Hematopoietic multipotent progenitor cell treated with erythropoietin and hydrocortisone succinate and interleukin-3 and kit ligand, for 6 days (in vitro differentiated cells): ENCODE data around the gene FCRL1.
A peak's percentile ranks its signal among the peaks of the same experiment; 100 is the strongest.

ENCODE experiments used
- DNase-seq: peaks from one replicate; pipeline ENCODE4 v3.0.0-alpha.2; 2015

Gene FCRL1

DNA sequence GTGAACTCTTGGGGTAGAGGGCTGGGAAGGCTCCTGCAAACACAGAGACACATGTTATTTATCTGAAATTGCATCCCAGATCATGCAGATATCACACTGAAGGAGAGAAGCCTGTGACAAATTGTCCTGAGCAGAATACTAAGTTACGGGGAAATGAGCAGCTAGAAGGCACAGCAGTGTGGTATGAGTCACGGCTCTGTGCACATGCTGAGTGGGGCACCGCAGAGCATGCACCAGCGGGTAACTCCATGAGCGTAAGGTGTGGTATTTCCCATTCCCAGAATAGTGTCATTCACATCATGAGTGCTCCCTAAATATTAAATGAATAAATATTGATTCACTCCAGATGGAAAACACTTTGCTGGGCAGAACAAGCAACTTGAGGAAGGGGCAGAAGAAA, 21.7 kb downstream of the FCRL1 start:
- DNase-seq, result no peak

DNA sequence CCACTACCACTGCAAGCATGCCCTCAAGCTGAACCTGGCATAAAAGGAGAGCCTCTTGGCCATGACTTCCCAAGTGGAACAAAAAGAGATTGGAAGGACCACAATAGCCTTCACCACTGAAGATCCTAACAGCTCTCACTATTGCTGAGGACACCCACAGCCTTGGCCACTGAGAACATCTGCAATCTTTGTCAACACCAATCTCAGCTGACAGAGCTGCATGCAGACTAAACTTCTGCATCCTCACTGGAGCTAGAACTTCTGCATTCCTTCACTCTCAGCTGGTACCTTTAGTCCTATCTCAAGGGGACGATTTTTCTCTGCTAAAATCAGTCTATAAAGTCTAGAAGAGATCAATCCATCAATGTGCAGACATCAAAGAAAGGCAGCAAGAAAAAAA, 34.7 kb downstream of the FCRL1 start:
- peak; percentile 9 for DNase-seq

DNA sequence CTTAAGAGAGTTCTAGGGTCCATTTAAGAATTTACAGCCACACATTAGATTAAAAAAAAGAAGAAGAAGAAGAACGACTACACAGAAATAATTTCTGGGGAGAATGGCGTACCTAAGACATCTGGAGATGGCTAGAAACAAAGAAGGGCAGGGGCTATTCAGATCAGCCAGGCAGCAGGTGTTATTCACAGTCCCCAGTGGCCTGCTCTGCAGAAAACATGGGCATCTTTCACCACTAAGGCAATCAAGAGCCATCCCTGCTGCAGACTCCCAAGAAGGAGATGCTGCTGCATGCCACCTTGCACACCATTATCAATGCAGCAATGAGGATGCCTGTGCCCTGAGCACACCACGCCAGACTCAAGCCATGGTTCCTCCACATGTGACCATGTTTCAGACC, 35.1 kb downstream of the FCRL1 start:
- DNase-seq, result no peak

DNA sequence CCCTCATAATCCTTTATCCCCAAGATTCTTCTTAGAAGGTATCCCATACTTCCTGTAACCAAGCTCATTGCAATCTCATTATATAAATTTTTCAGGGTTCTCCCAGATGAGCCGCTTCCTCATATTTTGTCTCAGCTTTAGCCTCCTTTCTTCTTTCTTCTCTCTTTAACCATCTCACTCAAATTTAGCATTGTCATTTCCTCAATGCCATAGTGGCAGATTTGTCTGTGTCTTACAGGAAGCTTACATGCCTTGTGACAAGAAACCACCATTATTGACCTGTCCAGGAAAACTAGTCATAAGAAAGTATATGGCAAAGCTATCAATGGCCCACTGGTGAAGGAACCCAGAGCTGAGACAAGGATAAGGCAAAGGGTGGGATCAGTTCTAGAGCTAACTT, 37.0 kb downstream of the FCRL1 start:
- peak; percentile 45 for DNase-seq

DNA sequence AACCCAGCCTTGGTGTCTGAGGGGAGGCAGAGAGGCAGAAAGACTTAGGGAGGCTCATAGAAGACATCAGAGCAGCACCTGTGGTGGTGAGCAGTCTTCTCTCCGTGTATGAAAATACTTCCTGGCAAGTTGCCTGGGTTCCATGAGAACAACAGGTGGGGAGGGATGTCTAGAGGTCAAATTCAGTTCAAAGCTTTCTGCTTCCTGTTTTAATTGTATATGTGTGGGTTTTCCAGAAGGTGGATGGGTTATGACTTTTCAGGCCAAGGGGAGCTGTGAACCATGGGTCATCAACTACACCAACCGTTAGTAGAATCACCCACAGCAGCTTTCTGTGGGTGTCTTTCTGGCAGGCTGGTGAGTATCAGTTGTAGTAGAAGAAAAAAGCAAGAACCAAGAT, 38.9 kb downstream of the FCRL1 start:
- no peak for DNase-seq

DNA sequence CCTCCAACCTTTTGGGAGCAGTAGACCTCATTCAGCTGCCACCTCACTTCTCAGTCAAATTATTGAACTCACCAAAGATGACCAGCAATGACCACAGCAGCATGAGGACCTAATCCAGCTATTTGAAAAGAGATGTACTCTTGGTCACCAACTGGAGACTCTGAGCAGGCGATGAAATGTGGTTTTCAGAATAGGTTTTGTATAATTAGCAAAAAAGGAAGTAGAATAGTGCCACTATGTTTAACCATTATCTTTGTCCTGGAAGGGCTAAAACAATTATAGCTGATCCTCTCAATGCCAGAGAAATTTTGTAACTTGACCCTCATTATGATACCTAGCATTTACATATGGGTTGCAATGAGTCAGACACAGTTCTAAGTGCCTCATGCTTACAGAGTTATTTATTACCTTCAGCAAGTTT, 42.9 kb downstream of the FCRL1 start, which contains the start of gene FCRL2:
FCRL2 (minus strand) TSS at position 162 of the 421 bp plus-strand sequence; CDS start at position 103, 59 bp downstream.
- DNase-seq, result peak; percentile 13

DNA sequence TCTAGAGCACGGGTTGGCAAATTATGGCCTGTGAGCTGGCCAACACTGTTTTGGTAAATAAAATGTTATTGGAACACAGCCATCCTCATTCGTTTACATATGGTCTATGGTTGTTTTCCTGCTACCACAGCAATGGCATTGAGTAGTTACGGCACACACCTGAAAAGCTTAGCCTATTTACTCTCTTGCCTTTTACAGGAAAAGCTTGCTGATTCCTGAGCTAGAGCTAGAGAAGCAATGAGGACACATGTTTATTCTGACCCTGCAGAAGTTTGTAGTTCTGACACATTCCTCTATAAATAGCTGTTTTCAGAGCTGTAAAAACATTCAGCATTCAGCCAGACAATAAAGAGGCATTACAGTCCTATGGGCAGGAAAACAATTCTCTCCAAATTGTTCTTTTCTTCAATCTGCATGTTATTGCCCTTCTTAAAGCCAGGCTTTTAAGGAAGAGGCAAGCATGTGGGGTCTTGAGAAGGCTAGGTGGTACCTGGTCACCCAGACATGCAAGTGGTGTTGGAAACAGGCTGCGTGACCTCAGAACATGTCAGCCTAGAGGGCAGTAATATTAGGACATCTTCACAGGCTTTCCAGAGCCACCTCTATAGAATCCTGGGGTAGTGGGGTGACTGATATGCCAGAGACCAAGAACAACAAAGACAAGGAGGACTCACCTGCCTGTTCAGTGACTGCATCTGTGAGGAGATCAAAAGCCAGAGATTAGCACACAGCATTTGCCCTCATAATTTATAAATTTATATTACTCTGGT, 44.6 kb downstream of the FCRL1 start:
- no peak for DNase-seq

DNA sequence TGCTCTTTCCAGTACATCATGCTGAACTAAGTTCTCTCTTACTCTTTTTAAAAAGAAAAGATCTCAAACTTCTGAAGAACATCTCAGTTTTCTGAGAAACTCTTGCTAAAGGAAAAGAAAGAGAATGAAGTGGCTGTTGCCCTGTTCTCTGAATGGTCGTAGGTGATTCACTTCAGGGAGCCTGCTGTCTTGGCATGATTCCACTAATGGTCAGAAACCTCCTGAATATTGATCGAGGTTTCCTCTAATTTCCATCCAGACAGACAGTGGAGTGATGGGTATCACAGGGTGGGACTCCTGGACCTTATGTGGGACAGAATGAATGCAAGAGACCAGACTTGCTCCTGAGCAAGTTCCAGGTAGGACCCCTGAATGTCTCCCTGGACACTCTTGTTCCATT, 45.5 kb downstream of the FCRL1 start:
- DNase-seq, result no peak

DNA sequence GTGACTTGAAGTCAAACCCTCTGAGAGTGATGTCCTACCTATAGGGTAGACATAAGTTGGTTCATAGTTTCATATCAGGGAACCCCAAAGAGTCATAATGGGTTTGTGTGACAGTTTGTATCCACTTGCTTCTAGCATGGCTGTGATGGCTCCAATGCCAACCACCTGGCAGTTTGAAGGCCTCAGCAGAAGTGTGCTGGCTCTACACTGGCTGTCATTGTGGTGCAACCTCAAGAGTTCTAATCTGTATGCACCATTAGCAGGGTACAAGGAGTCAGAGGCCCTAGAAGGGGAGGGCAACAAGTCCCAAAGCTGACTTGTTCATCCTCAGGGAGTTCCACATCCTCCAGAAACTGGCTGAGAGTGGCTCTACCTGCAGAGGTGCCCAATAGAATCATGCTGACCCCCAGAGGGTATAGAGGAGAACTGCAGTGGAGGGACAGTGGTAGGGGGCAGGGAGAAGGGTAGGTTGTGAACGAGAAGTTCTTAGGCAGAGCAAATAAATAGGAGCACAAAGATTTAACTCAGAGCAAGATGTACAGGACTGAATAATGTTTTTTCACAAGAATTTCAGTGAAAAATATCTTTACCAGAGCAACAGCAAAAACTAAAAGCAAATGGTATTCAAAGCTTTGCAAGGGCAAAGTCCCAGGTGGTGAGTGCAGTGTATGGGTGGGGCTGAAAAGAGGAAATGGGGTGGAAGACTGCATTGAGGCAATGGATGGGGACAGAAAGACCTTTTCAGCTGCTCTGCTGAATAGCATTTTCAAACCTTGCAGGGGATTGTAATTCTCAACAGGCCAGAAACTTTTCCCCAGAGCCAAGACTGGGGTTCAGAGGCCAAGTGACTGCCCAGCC, 46.2 kb downstream of the FCRL1 start:
- peak; percentile 32 for DNase-seq

DNA sequence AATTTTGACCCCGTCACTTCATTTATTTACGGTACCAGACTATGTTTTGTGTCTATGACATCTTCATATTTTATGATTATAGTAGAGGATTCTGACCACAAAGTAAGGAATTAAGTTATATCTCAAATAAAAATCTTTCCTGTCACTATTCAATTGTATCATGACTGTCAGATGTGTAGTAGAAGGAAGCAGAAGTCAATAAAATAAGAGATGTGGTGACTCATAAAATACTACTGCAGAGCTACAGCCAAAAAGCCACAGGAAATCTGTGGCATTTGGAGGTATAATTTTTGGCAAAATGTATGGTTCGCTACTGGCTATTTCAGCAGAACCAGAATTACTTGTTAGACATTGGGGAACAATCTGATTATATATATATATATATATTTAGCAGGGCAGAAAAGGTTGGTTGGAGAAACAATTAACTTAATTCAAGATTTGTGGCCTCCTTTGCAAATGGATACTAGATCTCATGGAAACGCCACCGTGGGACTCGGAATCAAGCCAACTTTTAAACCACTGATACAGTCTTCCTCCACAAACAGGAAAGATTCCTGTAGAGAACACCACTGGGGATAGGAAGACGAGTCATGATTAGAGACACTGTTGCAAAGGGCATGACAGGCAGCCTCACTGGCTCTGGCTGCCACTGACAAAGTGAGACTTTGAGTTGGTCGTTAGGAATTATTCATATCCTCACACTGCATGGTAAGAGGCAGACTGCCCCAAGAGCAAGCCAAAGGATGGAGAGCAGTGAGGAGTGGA, 48.1 kb downstream of the FCRL1 start:
- DNase-seq, result peak; percentile 8

DNA sequence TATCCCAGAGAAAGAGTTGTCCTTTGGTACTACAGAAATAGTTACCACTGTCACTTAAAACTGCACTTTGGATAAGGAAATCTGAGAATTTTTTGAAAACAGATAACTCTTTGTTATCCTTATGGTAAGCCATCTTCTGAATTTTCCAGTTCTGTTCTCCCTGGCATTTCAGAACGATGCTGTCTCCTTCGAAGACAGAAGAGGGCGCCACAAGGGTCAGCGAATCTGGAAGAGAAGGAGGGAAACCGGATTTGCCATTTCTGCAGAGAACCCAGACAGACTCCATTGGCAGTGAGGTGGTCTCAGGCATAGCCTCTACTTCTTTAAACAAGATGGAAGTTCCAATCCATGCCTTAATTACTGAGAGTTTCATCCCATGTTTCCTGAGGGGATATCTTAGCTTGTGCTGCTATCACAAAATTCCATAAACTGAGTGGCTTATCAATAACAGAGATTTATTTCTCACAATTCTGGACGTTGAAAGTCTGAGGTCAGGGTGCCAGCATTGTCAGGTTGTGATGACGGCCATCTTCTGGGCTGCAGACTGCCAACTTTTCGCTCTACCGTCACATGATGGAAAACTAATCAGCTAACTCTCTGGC, 49.4 kb downstream of the FCRL1 start:
- DNase-seq, result peak; percentile 11

DNA sequence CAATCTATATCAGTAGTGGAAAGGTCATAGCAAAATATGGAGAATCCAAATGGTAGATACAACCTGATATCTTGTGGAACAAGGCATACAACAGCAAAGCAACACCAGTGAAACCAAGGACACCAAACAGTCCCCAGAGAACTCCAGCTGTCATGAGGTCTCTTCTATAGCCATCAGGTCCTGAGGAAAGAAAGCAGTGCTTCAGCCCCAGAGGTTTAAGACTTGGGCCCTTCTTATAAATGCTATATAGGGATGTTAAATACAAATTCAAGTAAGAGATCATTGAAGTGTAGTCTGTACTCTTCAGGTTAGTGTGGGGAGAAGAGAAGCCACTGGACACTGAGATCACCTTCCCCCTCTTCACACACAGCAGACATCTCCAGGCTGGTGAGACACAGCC, 53.1 kb downstream of the FCRL1 start:
- DNase-seq, result no peak

DNA sequence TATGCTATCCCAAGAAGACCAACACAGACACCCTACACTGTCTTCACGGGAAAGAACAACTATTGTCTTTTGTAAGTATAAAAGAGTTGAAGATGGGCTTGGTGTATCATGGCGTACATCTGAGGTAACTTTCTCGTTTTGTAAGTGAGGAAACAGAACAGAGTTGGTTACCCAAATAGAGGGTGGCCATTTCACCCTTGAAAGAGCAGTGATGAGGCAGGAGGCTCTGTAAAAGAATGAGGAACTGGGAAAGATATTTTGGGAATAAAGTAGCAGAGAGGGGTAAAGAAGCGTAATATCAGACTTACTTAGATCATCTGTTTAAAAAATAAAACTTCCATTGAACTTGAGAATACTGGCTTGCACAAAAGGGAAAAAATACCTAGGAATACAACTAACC, 61.9 kb downstream of the FCRL1 start:
- no peak for DNase-seq

DNA sequence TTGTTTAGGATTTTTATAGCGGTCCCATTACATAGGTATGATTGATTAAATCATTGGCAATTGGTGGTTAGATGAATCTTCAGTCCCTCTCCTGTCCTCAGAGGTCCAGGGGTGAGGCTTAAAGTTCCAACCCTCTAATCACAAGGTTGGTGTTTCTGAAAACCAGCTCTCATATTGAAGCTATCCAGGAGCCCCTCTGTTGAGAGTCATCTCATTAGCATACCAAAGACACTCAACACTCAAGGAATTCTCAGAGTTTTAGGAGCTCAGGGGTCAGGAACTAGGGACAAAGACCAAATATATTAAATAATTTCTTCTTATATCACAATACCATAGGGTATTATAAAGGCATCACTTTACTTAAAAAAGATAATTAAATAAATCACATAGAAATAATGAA, 66.3 kb downstream of the FCRL1 start:
- DNase-seq, result no peak

DNA sequence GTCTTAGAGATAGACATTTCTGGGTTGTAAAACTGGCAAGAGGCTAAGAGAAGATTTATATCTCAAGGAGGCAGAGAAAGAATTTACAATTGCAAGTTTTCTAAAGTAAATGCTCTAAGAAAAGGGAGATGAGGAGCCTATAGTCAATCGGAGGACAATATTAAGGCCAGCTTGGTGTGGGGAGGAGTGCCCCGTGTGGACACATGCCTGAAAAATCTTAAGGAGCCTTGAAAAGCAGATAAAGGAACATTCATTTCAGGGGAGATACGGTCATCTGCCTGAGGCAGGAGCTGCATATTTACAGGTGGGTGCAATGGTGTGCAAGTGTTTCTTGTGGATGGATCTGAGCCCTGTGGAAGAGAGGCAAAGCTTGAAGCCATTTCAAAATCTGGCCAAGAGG, 68.6 kb downstream of the FCRL1 start:
- no peak for DNase-seq

DNA sequence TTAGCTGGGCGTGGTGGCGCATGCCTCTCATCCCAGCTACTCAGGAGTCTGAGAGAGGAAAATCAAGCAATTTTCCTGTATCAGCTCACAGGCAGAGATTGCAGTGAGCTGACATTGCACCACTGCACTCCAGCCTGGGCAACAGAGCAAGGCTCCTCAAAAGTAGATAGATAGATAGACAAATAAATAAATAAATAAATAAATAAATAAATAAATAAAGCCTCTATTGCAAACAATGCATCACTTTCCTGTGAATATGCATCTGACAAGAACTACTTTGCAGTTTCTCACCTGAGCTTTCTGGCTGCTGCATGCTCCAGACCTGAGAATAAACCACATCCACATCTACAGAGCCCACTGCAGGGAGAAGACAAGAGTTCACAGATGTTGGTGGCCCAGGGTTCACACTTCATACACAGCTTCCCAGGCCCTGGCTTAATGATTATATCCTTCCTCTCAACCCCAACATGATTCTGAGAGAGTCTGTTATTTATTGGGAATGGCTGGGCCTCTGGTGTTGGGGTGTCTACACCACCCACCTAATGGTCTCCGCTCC, 71.6 kb downstream of the FCRL1 start:
- no peak for DNase-seq
